MCF 10A (cell line): ENCODE results near the gene SF3A2. TPM values are rescaled to one million over a fixed set of nuclear protein-coding genes. Genes with fewer than 3 reads are reported as not detected.

Experiments used
- BruUV-seq: library from RNA; stranded (reverse); fragments of 400-500 nt; replicated peaks from 2 replicates; lab custom pipeline; 2021; lab: Mats Ljungman, UMichigan
- CTCF ChIA-PET: fragments of 300-600 bp; sonication (Branson Sonifier 250); formaldehyde crosslinking; extraction: SDS; loops from one replicate; lab custom pipeline; 2021; ENCODE audit warnings: antibody characterized with exemption, inconsistent platforms; lab: Yijun Ruan, JAX
- POLR2A ChIA-PET: fragments of 300-600, 350-650 bp; sonication (Branson Sonifier 250); formaldehyde crosslinking; extraction: SDS; loops from one replicate; lab custom pipeline; 2020; ENCODE audit warnings: antibody characterized with exemption, inconsistent platforms; lab: Yijun Ruan, JAX
- DNase-seq: peaks from one replicate; pipeline ENCODE4 v3.0.0-alpha.2; 2018; ENCODE audit not compliant: unreplicated experiment
- H3K27ac Mint-ChIP-seq: one replicate; pipeline ENCODE4 v1.8.0; 2022; ENCODE audit warnings: mild to moderate bottlenecking, low read depth, mixed read lengths; ENCODE audit not compliant: unreplicated experiment
- H3K27me3 Mint-ChIP-seq: one replicate; pipeline ENCODE4 v1.8.0; 2022; ENCODE audit warnings: mixed read lengths; ENCODE audit not compliant: insufficient read depth, unreplicated experiment
- H3K36me3 Mint-ChIP-seq: one replicate; pipeline ENCODE4 v1.8.0; 2022; ENCODE audit warnings: mild to moderate bottlenecking, moderate library complexity, mixed read lengths; ENCODE audit not compliant: insufficient read depth, unreplicated experiment
- H3K4me1 Mint-ChIP-seq: one replicate; pipeline ENCODE4 v1.8.0; 2022; ENCODE audit warnings: mixed read lengths; ENCODE audit not compliant: insufficient read depth, unreplicated experiment
- H3K4me3 Mint-ChIP-seq: one replicate; pipeline ENCODE4 v1.8.0; 2022; ENCODE audit warnings: mild to moderate bottlenecking, moderate library complexity, mixed read lengths; ENCODE audit not compliant: unreplicated experiment
- H3K9me3 Mint-ChIP-seq: one replicate; pipeline ENCODE4 v1.8.0; 2022; ENCODE audit warnings: mixed read lengths; ENCODE audit not compliant: unreplicated experiment
- CTCF ChIP-seq: fragments of 200-600 bp; IDR thresholded peaks from one replicate; pipeline ENCODE4 v1.8.0; 2022; ENCODE audit warnings: antibody characterized with exemption, mild to moderate bottlenecking; ENCODE audit not compliant: unreplicated experiment
- intact Hi-C: fragments of 100-400 bp; cut with micrococcal nuclease; formaldehyde crosslinking; loops from 2 replicates; pipeline ENCODE4 v1.14.1; 2022
- total RNA-seq: library from RNA; stranded (reverse); gene quantifications from 2 replicates; pipeline ENCODE4 v1.2.3, GENCODE V29; 2022

Gene SF3A2
- total RNA-seq, 1 experiment from 2014 or later: 101 TPM

GRCh38 chr19:2253106-2254063 is 16.8 kb downstream of the SF3A2 start:
- POLR2A ChIA-PET: no interaction called here
- CTCF ChIA-PET: no interaction called here
- no TSS peak for BruUV-seq
- Mint-ChIP-seq H3K4me3 (no peak overlapping the region), H3K36me3 (peaks cover 21% of the 10 kb centered on the region), H3K27ac (no peak overlapping the region), H3K9me3 (no peaks in the 10 kb centered on the region), H3K4me1 (no peaks in the 10 kb centered on the region), H3K27me3 (no peaks in the 10 kb centered on the region)
- no peak for DNase-seq
- TF ChIP-seq CTCF: no peak
- intact Hi-C loops: no loop called here

- TF ChIP-seq CTCF: no peak
- H3K4me1 Mint-ChIP-seq: no peaks in the 10 kb centered on the region
- DNase-seq: no peak
- H3K27ac Mint-ChIP-seq: no peak overlapping the region
- no peaks in the 10 kb centered on the region for H3K27me3 Mint-ChIP-seq
- H3K4me3 Mint-ChIP-seq: no peak overlapping the region
- CTCF ChIA-PET: no interaction called here
- no TSS peak for BruUV-seq
- H3K36me3 Mint-ChIP-seq: peaks cover 12% of the 10 kb centered on the region
- H3K9me3 Mint-ChIP-seq: no peaks in the 10 kb centered on the region
- POLR2A ChIA-PET: interaction anchor here (0.9 to 1.2 kb wide), 2 partner anchors 15 to 17 kb away, joined by 3 read pairs; no protein-coding TSS in a partner anchor
- intact Hi-C loops: no loop called here
Observed at GRCh38 chr19:2254064-2254872, 17.6 kb downstream of the SF3A2 start.

GRCh38 chr19:2255112-2255845 is 18.7 kb downstream of the SF3A2 start:
- POLR2A ChIA-PET: interaction anchor here (0.9 to 1.2 kb wide), 2 partner anchors 16 kb away, joined by 3 read pairs; no protein-coding TSS in a partner anchor
- Mint-ChIP-seq H3K27me3 (no peaks in the 10 kb centered on the region), H3K27ac (no peak overlapping the region), H3K9me3 (no peaks in the 10 kb centered on the region), H3K36me3 (peaks cover 2% of the 10 kb centered on the region), H3K4me1 (peaks cover 4% of the 10 kb centered on the region), H3K4me3 (no peak overlapping the region)
- CTCF ChIA-PET: no interaction called here
- no peak for TF ChIP-seq CTCF
- BruUV-seq: no TSS peak
- intact Hi-C loops: no loop called here
- DNase-seq: no peak
